DND-41 (cell line): ENCODE data around the gene HDDC3.

Source experiments
- ATAC-seq: fragments of 200-7000 bp; cut with Tn5 transposase; 3 replicates; pipeline ENCODE4 v1.9.1; 2021; ENCODE audit warnings: low read depth; ENCODE audit not compliant: insufficient read depth
- DNase-seq: peaks from one replicate; pipeline ENCODE4 v3.0.0-alpha.2; 2020
- H2AFZ ChIP-seq: 2 replicates; pipeline ENCODE4 v1.6.0; 2012; ENCODE audit warnings: low read depth, low read length
- H3K27ac ChIP-seq: 2 replicates; pipeline ENCODE4 v1.5.1; 2012; ENCODE audit warnings: low read length, inconsistent platforms
- H3K27me3 ChIP-seq: fragments of 200-600 bp; sonication (generic); 2 replicates; pipeline ENCODE4 v1.6.0; 2012; ENCODE audit warnings: low read length, mild to moderate bottlenecking, inconsistent platforms; ENCODE audit not compliant: insufficient read depth, poor library complexity
- H3K36me3 ChIP-seq: 2 replicates; pipeline ENCODE4 v1.5.1; 2012; ENCODE audit warnings: low read length, inconsistent platforms; ENCODE audit not compliant: insufficient read depth
- H3K4me1 ChIP-seq: 2 replicates; pipeline ENCODE4 v1.5.1; 2012; ENCODE audit warnings: mild to moderate bottlenecking, low read length; ENCODE audit not compliant: insufficient read depth
- H3K4me2 ChIP-seq: 2 replicates; pipeline ENCODE4 v1.6.0; 2012; ENCODE audit warnings: mild to moderate bottlenecking, moderate library complexity, low read length, inconsistent platforms; ENCODE audit not compliant: insufficient read depth
- H3K4me3 ChIP-seq, 2 experiments: fragments of 200-600 bp in 1 of 2; shearing (Covaris generic) in 1 of 2; 2 replicates each; pipeline ENCODE4 v1.5.1; 2012 to 2016; ENCODE audit warnings: inconsistent platforms in 2 of 2, low read length in 2 of 2, mild to moderate bottlenecking in 2 of 2, low read depth in 1 of 2, moderate library complexity in 1 of 2
- H3K79me2 ChIP-seq: 2 replicates; pipeline ENCODE4 v1.6.0; 2012; ENCODE audit warnings: low read length, inconsistent platforms; ENCODE audit not compliant: insufficient read depth
- H3K9ac ChIP-seq: 2 replicates; pipeline ENCODE4 v1.6.0; 2012; ENCODE audit warnings: low read depth, mild to moderate bottlenecking, inconsistent platforms, low read length, moderate library complexity
- H3K9me3 ChIP-seq: 2 replicates; pipeline ENCODE4 v1.5.1; 2012; ENCODE audit warnings: low read length, moderate library complexity, mild to moderate bottlenecking, inconsistent platforms; ENCODE audit not compliant: insufficient read depth, severe bottlenecking
- H4K20me1 ChIP-seq: 2 replicates; pipeline ENCODE4 v1.6.0; 2012; ENCODE audit warnings: low read length; ENCODE audit not compliant: insufficient read depth
- CTCF ChIP-seq: IDR thresholded peaks from 2 replicates; pipeline ENCODE4 v1.5.1; 2012; ENCODE audit warnings: borderline replicate concordance, low read length, moderate library complexity, mild to moderate bottlenecking; ENCODE audit not compliant: poor library complexity, severe bottlenecking; ENCODE audit errors: extremely low read depth
- EZH2 ChIP-seq: IDR thresholded peaks from 3 replicates; pipeline ENCODE4 v1.6.1; 2012; ENCODE audit warnings: borderline replicate concordance, low read depth, mild to moderate bottlenecking, moderate library complexity, low read length, inconsistent platforms; ENCODE audit not compliant: severe bottlenecking

HDDC3 gene

GRCh38 chr15:90968434-90968833 is 36.1 kb upstream of the HDDC3 start:
- no peak overlapping the region for H2AFZ ChIP-seq
- ATAC-seq = no peak
- H4K20me1 ChIP-seq = 0 out of 2 replicates have a peak, but pooled peaks cover 3% of the 10 kb centered on the region
- no peak overlapping the region for H3K27ac ChIP-seq
- H3K36me3 ChIP-seq = peaks cover 84% of the 10 kb centered on the region
- TF ChIP-seq CTCF = no peak
- no peak overlapping the region for H3K4me2 ChIP-seq
- H3K27me3 ChIP-seq = no peaks in the 10 kb centered on the region
- no peak overlapping the region for H3K4me3 ChIP-seq
- no peak for DNase-seq
- no peaks in the 10 kb centered on the region for H3K9me3 ChIP-seq
- H3K79me2 ChIP-seq = peaks cover 10% of the 10 kb centered on the region
- H3K4me1 ChIP-seq = no peaks in the 10 kb centered on the region
- no peak overlapping the region for H3K9ac ChIP-seq

GRCh38 chr15:90967206-90967605 is 34.9 kb upstream of the HDDC3 start:
- H3K4me2 ChIP-seq = no peak overlapping the region
- H3K4me3 ChIP-seq = no peak overlapping the region
- no peaks in the 10 kb centered on the region for H3K9me3 ChIP-seq
- TF ChIP-seq EZH2 (no peak), CTCF (no peak)
- DNase-seq (no peak), ATAC-seq (no peak)
- H4K20me1 ChIP-seq = 0 out of 2 replicates have a peak, but pooled peaks cover 3% of the 10 kb centered on the region
- H3K79me2 ChIP-seq = peaks cover 14% of the 10 kb centered on the region
- H3K36me3 ChIP-seq = peaks cover 83% of the 10 kb centered on the region
- H3K4me1 ChIP-seq = no peaks in the 10 kb centered on the region
- no peak overlapping the region for H3K9ac ChIP-seq
- H2AFZ ChIP-seq = no peak overlapping the region
- no peak overlapping the region for H3K27ac ChIP-seq
- H3K27me3 ChIP-seq = no peaks in the 10 kb centered on the region

- no peak overlapping the region for H2AFZ ChIP-seq
- ATAC-seq = no peak
- no peak for DNase-seq
- H4K20me1 ChIP-seq = peaks cover 3% of the 10 kb centered on the region; the same call in 1 of the 2 replicates
- no peaks in the 10 kb centered on the region for H3K4me1 ChIP-seq
- no peaks in the 10 kb centered on the region for H3K27me3 ChIP-seq
- peaks cover 14% of the 10 kb centered on the region for H3K79me2 ChIP-seq
- no peaks in the 10 kb centered on the region for H3K9me3 ChIP-seq
- H3K36me3 ChIP-seq = peaks cover 90% of the 10 kb centered on the region
- no peak overlapping the region for H3K4me2 ChIP-seq
- H3K9ac ChIP-seq = no peak overlapping the region
- no peak for TF ChIP-seq CTCF
- no peak for TF ChIP-seq EZH2
- H3K4me3 ChIP-seq = no peak overlapping the region
- H3K27ac ChIP-seq = no peak overlapping the region
Measured at GRCh38 chr15:90966262-90966661, 33.9 kb upstream of the HDDC3 start.

GRCh38 chr15:90962021-90962420 is 29.7 kb upstream of the HDDC3 start:
- no peaks in the 10 kb centered on the region for H3K27me3 ChIP-seq
- no peaks in the 10 kb centered on the region for H3K9me3 ChIP-seq
- H3K4me1 ChIP-seq = no peaks in the 10 kb centered on the region
- peaks cover 84% of the 10 kb centered on the region for H3K36me3 ChIP-seq
- ATAC-seq (no peak), DNase-seq (no peak)
- peaks cover 29% of the 10 kb centered on the region for H3K79me2 ChIP-seq
- H3K9ac ChIP-seq = no peak overlapping the region
- TF ChIP-seq EZH2 (no peak), CTCF (no peak)
- H4K20me1 ChIP-seq = peaks cover 8% of the 10 kb centered on the region; the same call in 1 of the 2 replicates
- no peak overlapping the region for H2AFZ ChIP-seq
- H3K4me2 ChIP-seq = no peak overlapping the region
- H3K4me3 ChIP-seq = no peak overlapping the region
- no peak overlapping the region for H3K27ac ChIP-seq
